ENCODE results near the gene NACA2.
"Not testable (repeated sequence)": the region's sequence is repeated elsewhere in the genome, so short reads cannot be mapped to it uniquely, and the experiment has no call there.

DNA sequence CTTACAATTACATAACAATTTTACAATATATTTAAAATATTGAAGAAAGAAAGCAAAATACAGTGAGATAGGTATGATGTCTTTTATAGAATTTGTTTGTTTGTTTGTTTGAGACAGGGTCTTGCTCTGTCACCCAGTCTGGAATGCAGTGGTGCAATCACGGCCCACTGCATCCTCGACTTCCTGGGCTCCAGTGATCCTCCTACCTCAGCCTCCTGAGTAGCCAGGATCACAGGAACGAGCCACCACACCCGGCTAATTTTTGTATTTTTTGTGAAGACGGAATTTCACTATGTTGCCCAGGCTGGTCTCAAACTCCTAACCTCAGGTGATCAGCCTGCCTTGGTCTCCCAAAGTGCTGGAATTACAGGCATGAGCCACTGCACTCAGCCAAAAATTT, 21.5 kb downstream of the NACA2 start:
- TF ChIP-seq, protein P1, sequence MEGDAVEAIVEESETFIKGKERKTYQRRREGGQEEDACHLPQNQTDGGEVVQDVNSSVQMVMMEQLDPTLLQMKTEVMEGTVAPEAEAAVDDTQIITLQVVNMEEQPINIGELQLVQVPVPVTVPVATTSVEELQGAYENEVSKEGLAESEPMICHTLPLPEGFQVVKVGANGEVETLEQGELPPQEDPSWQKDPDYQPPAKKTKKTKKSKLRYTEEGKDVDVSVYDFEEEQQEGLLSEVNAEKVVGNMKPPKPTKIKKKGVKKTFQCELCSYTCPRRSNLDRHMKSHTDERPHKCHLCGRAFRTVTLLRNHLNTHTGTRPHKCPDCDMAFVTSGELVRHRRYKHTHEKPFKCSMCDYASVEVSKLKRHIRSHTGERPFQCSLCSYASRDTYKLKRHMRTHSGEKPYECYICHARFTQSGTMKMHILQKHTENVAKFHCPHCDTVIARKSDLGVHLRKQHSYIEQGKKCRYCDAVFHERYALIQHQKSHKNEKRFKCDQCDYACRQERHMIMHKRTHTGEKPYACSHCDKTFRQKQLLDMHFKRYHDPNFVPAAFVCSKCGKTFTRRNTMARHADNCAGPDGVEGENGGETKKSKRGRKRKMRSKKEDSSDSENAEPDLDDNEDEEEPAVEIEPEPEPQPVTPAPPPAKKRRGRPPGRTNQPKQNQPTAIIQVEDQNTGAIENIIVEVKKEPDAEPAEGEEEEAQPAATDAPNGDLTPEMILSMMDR (IDR thresholded peaks at IDR 0.05) = not testable (repeated sequence)
- not testable (repeated sequence) for TF ChIP-seq POLR2A (IDR thresholded peaks at IDR 0.05)
